Measurements from ENCODE around the gene CD2AP. TPM values are rescaled to one million over a fixed set of nuclear protein-coding genes. Genes with fewer than 3 reads are reported as not detected.
"Not testable (repeated sequence)": the region's sequence is repeated elsewhere in the genome, so short reads cannot be mapped to it uniquely, and the experiment has no call there.

Gene CD2AP
- total RNA-seq, 1 donor, result 30.4 TPM

DNA sequence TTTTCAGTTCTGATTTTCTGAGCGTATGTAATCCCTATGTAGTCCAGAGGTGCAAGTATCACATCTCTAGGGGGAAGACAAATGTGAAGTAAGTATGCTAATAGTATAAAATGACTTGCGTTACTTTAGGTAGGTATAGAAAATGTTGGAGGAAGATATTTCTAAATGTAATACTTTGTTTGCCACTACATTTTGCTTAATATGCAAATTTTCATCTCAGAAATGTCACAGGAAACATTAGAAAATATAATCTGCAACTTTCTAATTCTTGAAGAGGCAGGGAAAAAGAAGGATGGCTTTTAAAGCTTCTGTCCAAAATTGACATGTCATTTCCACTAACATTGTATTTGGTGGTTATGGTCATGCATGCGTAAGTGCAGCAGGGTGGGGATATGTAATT, 85.6 kb downstream of the CD2AP start:
- Histone ChIP-seq H3K4me2 (ENCODE audit: insufficient read depth, low read length) (no peak overlapping the region), H3K27me3 (ENCODE audit: insufficient read depth, low read length) (no peaks in the 10 kb centered on the region), H3K4me1 (ENCODE audit: insufficient read depth, low read length) (no peaks in the 10 kb centered on the region), H3K9me3 (ENCODE audit: low read depth, low read length) (no peaks in the 10 kb centered on the region), H3K79me2 (ENCODE audit: insufficient read depth, low read length) (no peaks in the 10 kb centered on the region), H4K20me1 (ENCODE audit: insufficient read depth, low read length) (peaks cover 2% of the 10 kb centered on the region), H2AFZ (ENCODE audit: low read length) (no peak overlapping the region), H3K36me3 (ENCODE audit: insufficient read depth, low read length) (no peaks in the 10 kb centered on the region), H3K4me3 (ENCODE audit: insufficient read depth, low read length) (no peak overlapping the region), H3K27ac (ENCODE audit: low read depth, low read length) (no peak overlapping the region)
- DNase-seq (ENCODE audit: insufficient read length, low spot score, missing footprints), result no peak
- TF ChIP-seq, protein P1, sequence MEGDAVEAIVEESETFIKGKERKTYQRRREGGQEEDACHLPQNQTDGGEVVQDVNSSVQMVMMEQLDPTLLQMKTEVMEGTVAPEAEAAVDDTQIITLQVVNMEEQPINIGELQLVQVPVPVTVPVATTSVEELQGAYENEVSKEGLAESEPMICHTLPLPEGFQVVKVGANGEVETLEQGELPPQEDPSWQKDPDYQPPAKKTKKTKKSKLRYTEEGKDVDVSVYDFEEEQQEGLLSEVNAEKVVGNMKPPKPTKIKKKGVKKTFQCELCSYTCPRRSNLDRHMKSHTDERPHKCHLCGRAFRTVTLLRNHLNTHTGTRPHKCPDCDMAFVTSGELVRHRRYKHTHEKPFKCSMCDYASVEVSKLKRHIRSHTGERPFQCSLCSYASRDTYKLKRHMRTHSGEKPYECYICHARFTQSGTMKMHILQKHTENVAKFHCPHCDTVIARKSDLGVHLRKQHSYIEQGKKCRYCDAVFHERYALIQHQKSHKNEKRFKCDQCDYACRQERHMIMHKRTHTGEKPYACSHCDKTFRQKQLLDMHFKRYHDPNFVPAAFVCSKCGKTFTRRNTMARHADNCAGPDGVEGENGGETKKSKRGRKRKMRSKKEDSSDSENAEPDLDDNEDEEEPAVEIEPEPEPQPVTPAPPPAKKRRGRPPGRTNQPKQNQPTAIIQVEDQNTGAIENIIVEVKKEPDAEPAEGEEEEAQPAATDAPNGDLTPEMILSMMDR (IDR thresholded peaks at IDR 0.05; ENCODE audit: extremely low read depth, low read depth, low read length), result no peak

DNA sequence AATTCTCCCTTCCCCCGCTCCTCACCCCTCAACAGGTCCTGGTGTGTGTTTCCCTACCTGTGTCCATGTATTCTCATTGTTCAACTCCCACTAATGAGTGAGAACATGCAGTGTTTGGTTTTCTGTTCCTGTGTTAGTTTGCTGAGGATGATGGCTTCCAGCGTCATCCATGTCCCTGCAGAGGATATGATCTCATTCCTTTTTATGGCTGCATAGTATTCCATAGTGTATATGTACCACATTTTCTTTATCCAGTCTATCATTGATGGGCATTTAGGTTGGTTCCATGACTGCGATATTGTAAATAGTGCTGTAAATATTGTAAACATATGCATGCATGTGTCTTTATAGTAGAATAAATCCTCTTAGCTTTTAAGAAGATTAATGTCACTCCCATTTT, 89.0 kb downstream of the CD2AP start:
- not testable (repeated sequence) for H2AFZ ChIP-seq (ENCODE audit: low read length); DNase-seq (ENCODE audit: insufficient read length, low spot score, missing footprints); H4K20me1 ChIP-seq (ENCODE audit: insufficient read depth, low read length); H3K4me1 ChIP-seq (ENCODE audit: insufficient read depth, low read length); H3K9me3 ChIP-seq (ENCODE audit: low read depth, low read length); H3K4me2 ChIP-seq (ENCODE audit: insufficient read depth, low read length); H3K79me2 ChIP-seq (ENCODE audit: insufficient read depth, low read length); H3K36me3 ChIP-seq (ENCODE audit: insufficient read depth, low read length); H3K27ac ChIP-seq (ENCODE audit: low read depth, low read length); H3K4me3 ChIP-seq (ENCODE audit: insufficient read depth, low read length); H3K27me3 ChIP-seq (ENCODE audit: insufficient read depth, low read length)

DNA sequence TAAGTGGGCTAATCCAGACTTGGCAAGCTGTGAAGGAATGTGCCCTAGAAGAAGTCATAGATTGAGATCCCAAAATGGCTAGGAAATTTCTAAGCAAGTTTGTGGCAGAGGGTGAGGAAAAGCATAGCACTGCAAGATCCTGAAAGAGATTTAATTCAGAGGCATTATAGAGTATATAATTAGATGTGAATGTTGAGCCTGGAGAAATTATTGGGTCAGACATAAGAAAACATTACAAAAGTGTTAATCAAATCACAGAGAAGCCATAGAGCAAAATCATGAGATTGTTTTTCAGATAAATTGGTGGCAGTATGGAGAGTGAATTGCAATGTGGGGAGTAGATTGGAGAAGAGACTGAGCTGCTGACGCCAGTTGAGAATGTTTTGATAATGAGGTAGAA, 90.0 kb downstream of the CD2AP start:
- TF ChIP-seq, protein P1 (IDR thresholded peaks at IDR 0.05; ENCODE audit: extremely low read depth, low read depth, low read length), result no peak
- H3K27ac ChIP-seq (ENCODE audit: low read depth, low read length), result no peak overlapping the region
- DNase-seq (ENCODE audit: insufficient read length, low spot score, missing footprints), result no peak
- H3K4me1 ChIP-seq (ENCODE audit: insufficient read depth, low read length), result no peaks in the 10 kb centered on the region
- H2AFZ ChIP-seq (ENCODE audit: low read length), result no peak overlapping the region
- no peaks in the 10 kb centered on the region for H3K36me3 ChIP-seq (ENCODE audit: insufficient read depth, low read length)
- H3K27me3 ChIP-seq (ENCODE audit: insufficient read depth, low read length), result no peaks in the 10 kb centered on the region
- no peak overlapping the region for H3K4me2 ChIP-seq (ENCODE audit: insufficient read depth, low read length)
- H4K20me1 ChIP-seq (ENCODE audit: insufficient read depth, low read length), result no peaks in the 10 kb centered on the region
- no peaks in the 10 kb centered on the region for H3K79me2 ChIP-seq (ENCODE audit: insufficient read depth, low read length)
- no peak overlapping the region for H3K4me3 ChIP-seq (ENCODE audit: insufficient read depth, low read length)
- no peaks in the 10 kb centered on the region for H3K9me3 ChIP-seq (ENCODE audit: low read depth, low read length)

DNA sequence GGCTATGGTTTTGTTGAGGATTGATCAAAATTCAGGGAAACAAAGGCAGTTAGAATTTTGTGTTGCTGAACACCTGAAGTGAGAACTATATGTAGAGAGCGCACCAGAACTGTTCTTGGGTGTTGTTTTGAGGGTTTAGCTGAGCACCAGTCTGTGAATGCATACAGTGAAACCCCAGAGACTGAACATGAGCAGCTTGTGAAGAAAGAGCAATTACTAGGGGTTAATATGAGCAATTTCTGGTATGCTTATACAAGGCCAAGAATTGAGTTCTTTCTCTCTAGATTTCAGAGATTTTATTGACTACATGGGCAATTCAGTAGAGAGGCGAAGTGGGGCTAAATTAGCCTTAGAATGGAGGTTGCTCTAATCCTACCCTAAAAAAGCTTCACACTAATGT, 93.9 kb downstream of the CD2AP start:
- no peak for DNase-seq (ENCODE audit: insufficient read length, low spot score, missing footprints)
- no peak overlapping the region for H3K4me2 ChIP-seq (ENCODE audit: insufficient read depth, low read length)
- no peaks in the 10 kb centered on the region for H3K79me2 ChIP-seq (ENCODE audit: insufficient read depth, low read length)
- no peak overlapping the region for H2AFZ ChIP-seq (ENCODE audit: low read length)
- no peaks in the 10 kb centered on the region for H3K4me1 ChIP-seq (ENCODE audit: insufficient read depth, low read length)
- H3K4me3 ChIP-seq (ENCODE audit: insufficient read depth, low read length), result no peak overlapping the region
- no peaks in the 10 kb centered on the region for H3K36me3 ChIP-seq (ENCODE audit: insufficient read depth, low read length)
- H3K27me3 ChIP-seq (ENCODE audit: insufficient read depth, low read length), result no peaks in the 10 kb centered on the region
- H4K20me1 ChIP-seq (ENCODE audit: insufficient read depth, low read length), result no peaks in the 10 kb centered on the region
- TF ChIP-seq, protein P1 (IDR thresholded peaks at IDR 0.05; ENCODE audit: extremely low read depth, low read depth, low read length), result no peak
- H3K9me3 ChIP-seq (ENCODE audit: low read depth, low read length), result no peaks in the 10 kb centered on the region
- no peak overlapping the region for H3K27ac ChIP-seq (ENCODE audit: low read depth, low read length)
